GM21423 (cell line): ENCODE results near the gene LCN12.
"Not testable (repeated sequence)": the region's sequence is repeated elsewhere in the genome, so short reads cannot be mapped to it uniquely, and the experiment has no call there.

Experiments used
- ATAC-seq: cut with Tn5 transposase; IDR thresholded peaks from one replicate; pipeline ENCODE4 v1.9.1; 2021; ENCODE audit warnings: mild to moderate bottlenecking, moderate library complexity; ENCODE audit not compliant: unreplicated experiment

The LCN12 gene

GRCh38 chr9:136985027-136985602 is 33.0 kb downstream of the LCN12 start:
- ATAC-seq = no peak

GRCh38 chr9:136985853-136986252 is 33.8 kb downstream of the LCN12 start:
- ATAC-seq = no peak

- no peak for ATAC-seq
Measured at GRCh38 chr9:136988872-136989271, 36.8 kb downstream of the LCN12 start.

- ATAC-seq = no peak
Measured at GRCh38 chr9:136990242-136990911, 38.3 kb downstream of the LCN12 start.

GRCh38 chr9:136991993-136992818 is 40.1 kb downstream of the LCN12 start, which contains the start of gene PAXX:
PAXX (plus strand) TSS chr9:136992422; CDS start chr9:136992444, 22 bp downstream.
- peak; percentile 81 for ATAC-seq

- no peak for ATAC-seq
Measured at GRCh38 chr9:136992819-136993369, 40.8 kb downstream of the LCN12 start.

- ATAC-seq = no peak
Measured at GRCh38 chr9:136994180-136994887, 42.3 kb downstream of the LCN12 start.

GRCh38 chr9:136994888-136995230 is 42.8 kb downstream of the LCN12 start:
- no peak for ATAC-seq

GRCh38 chr9:136995362-136995761 is 43.3 kb downstream of the LCN12 start:
- no peak for ATAC-seq

- ATAC-seq = no peak
Measured at GRCh38 chr9:136995772-136996311, 43.8 kb downstream of the LCN12 start.

- ATAC-seq = no peak
Measured at GRCh38 chr9:136996361-136997292, 44.6 kb downstream of the LCN12 start, which contains the start of gene CLIC3. CLIC3 (minus strand) TSS chr9:136996568; CDS start chr9:136996543, 25 bp downstream.

- ATAC-seq = no peak
Measured at GRCh38 chr9:136997371-136997770, 45.3 kb downstream of the LCN12 start.

- ATAC-seq = no peak
Measured at GRCh38 chr9:136997830-136998234, 45.8 kb downstream of the LCN12 start.

- peak; percentile 76 for ATAC-seq
Measured at GRCh38 chr9:137000177-137000930, 48.3 kb downstream of the LCN12 start.

- ATAC-seq = no peak
Measured at GRCh38 chr9:137001857-137002645, 50.0 kb downstream of the LCN12 start.

- ATAC-seq = no peak
Measured at GRCh38 chr9:137002646-137003041, 50.6 kb downstream of the LCN12 start.

- not testable (repeated sequence) for ATAC-seq
Measured at GRCh38 chr9:137004285-137004684, 52.2 kb downstream of the LCN12 start.
